ENCODE measurements around the gene FIS1.
"Not testable (repeated sequence)": the region's sequence is repeated elsewhere in the genome, so short reads cannot be mapped to it uniquely, and the experiment has no call there.

FIS1 gene

GRCh38 chr7:101244375-101245146 is at the start of gene FIS1:
TSS of gene FIS1 (minus strand) at chr7:101245081. CDS start at chr7:101245004, 77 bp downstream.
- FAIRE-seq: no peak

- FAIRE-seq: no peak
Observed at GRCh38 chr7:101294039-101294831, 49.4 kb upstream of the FIS1 start.

GRCh38 chr7:101293069-101294021 is 48.5 kb upstream of the FIS1 start:
- not testable (repeated sequence) for FAIRE-seq

- FAIRE-seq: not testable (repeated sequence)
Observed at GRCh38 chr7:101292566-101292965, 47.7 kb upstream of the FIS1 start.

DNA sequence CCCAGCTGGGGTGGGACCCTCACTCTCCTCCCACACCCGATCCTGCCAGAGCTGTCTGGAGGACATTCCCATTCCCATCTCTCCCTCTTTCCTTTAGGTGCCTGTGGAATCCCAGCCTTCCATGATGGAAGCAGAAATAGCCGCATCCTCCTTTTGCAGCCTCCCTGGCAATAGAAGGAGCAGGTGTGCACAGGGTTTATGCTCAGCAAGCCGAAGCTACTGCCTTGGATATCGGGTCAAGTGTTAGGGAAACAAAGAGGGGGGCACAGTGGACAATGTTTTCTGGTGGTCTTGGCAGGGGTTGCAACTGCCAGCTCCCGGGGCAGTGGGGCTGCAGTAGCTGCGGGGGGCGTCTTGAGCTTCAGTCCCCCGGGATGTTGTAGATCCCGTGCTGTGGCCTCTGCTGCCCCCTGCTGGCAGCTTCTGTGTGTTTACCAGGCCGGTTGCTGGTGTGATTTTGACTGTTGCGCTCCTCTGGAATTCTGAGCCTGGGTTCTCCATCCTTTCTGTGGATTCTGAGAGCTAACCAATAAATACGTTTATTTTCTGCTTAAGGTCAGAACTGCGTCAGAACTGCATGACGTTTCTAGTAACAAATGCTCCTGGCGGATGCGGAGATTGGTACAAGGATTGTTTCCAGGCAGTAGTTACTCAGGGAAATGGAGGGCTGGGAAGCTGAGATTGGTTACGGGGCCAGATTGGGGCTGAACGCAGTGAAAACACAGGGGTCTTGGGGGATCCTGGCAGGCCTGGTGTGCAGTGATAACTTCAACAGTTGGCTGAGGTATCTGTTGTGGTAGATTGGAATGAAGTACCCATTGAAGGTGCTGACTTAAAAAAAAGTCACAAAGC is 45.5 kb upstream of the FIS1 start:
- not testable (repeated sequence) for FAIRE-seq

- not testable (repeated sequence) for FAIRE-seq
Observed at GRCh38 chr7:101289687-101290086, 44.8 kb upstream of the FIS1 start.

- FAIRE-seq: no peak
Observed at GRCh38 chr7:101288439-101288838, 43.6 kb upstream of the FIS1 start.

DNA sequence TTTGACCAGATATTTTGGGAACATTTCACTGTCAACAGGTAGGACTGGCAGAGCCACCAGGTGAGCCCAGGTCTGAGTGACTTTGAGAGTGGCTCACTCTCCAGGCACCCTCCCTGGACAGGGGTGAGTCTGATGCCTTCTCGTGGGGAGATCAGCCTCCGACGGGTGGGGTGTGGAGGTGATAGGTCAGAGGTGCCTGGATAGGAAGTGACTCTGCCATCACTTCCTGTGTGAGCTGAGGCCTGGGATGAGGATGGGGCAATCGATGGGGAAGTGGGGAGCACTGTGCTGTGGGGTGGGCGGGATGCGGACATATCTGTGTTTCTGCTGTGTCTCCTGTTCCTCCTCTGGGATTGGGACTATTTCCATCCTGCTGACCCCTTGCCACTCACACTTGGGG is 42.2 kb upstream of the FIS1 start:
- no peak for FAIRE-seq

DNA sequence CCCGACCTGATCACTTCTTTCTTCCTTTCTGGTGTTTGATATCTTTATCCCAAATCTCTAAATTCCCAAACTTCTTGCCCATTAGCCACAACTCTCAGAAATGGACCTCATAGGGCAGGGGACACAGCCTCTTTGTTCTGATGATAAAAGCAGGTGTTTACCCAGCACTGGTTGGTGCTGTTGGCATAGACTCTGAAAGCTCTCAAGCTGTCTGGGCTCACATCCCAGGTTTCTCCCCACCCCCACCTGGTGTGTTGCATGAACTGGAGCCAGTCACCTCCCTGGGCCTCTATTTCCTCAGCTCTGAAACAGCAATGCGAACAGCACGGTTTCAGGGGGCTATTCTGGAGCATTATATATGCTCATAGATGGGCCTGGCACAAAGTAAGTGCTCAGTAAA is 41.0 kb upstream of the FIS1 start:
- not testable (repeated sequence) for FAIRE-seq

DNA sequence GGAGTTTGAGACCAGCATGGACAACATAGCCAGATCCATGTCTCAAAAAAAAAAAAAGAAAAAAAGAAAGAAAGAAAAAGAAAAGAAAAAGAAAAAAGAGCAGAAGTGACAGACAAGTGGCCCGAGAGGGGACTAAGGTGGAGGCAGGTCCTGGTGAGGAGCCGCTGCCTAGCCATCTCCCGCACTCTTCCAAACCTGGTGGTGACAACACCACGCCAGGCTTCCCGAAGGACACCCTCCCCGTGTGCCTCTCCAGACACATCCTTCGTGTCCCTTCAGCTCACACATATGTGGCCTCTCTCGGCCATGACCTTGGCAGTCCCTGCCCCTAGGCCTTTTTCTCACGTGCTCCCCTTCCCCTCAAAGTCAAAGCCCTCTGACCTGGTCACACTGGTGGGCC is 40.3 kb upstream of the FIS1 start:
- FAIRE-seq: no peak

DNA sequence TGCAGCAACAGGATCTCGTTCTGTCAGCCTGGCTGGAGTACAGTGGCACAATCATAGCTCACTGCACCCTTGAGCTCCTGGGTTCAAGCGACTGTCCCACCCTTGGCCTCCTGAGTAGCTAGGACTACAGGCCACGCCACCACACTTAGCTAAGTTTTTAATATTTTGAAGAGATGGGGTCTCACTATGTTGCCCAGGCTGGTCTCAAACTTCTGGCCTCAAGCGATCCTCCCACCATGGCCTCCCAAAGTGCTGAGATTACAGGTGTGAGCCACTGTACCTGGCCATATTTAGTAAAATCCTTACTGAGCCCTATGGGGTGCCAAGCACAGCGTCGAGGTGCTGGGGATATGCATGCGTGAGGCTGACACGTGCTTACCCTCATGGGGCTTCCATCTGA is 36.0 kb upstream of the FIS1 start:
- FAIRE-seq: not testable (repeated sequence)

DNA sequence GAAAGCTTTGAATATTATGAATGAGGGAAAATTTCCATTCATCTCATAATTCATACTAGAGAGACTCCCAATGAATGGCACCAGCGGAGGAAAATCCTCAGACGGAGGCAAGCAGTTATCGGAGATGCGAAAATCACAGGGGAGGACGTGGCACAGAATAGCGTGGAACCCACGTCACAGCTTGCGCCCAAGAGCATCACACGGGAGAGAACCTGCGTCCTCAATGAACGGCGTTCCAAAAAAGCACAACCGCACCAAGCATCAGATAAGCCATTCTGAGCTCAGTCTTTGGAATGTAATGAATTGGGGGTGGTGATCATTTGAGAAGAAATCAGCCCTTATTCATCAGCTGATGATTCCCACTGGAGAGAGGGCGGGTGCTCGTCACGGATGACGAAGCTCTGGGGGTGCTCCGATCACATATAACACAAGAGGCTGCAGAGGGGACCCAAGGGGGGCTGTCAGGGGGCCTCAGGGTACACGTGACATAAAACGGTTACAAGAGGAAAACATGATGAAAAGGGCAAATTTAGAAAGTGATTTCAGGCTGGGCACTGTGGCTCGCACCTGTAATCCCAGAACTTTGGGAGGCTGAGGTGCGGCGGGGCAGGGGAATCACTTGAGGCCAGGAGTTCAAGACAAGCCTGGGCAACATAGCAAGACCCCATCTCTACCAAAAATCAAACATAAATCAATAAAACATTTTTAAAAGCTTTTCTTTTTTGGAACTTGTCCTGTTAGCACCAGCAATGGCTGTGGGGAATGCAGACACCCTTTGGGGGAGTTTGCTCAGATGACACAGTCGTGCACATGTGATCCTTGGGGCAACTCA is 33.8 kb upstream of the FIS1 start:
- FAIRE-seq: no peak

DNA sequence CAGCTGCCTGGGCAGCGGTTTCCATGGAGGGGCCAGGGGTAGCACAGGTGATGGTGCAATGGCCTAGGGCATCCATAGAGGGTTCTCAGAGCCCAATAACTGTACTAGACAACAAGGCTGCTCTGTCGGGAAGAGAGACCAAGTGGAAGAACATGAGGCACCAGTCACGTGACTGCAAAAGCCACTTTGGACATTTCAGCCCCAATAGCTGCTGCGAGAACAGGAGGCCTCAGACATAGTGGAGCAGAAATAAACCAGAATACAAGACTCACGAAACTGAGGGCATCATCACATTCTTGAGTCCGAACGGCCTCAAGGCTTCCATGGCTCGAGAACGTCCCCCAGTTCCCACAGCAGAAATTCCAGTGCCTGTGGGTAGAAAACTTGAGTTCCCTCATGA is 32.3 kb upstream of the FIS1 start:
- no peak for FAIRE-seq

DNA sequence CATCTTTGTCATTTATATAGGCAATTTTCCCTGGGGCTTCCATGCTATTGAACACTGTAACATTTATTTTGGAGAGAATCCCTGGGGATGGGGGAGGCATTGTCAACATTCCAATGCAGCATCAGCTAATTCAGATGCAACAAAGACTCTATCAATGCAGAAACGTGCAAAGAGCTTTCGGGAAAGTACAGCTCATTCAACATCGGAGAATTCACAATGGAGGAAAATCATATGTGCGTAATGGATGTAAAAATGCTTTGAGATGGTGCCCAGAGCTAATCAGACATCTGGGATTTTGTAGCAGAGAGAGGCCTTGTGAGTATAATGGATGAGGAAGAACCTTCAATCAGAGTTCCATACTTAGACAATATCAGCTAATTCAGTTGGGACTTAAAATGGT is 28.3 kb upstream of the FIS1 start:
- no peak for FAIRE-seq

DNA sequence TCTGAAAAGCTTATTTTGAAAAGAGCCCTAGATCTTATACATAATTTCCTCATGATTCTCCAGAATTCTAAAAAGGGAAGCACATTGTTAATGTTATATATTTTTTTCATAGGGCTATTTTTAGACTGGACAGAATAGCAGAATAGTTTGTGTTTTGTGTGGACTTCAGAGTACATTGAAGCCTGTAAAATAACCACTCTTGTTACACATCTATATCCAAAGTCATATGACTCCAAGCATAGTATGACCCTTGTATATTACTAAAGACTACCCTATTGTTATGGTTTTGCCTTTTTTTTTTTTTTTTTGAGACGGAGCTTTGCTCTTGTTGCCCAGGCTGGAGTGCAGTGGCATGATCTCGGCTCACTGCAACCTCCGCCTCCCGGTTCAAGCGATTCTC is 26.1 kb upstream of the FIS1 start:
- FAIRE-seq: no peak

- no peak for FAIRE-seq
Observed at GRCh38 chr7:101269664-101270063, 24.8 kb upstream of the FIS1 start.

- FAIRE-seq: no peak
Observed at GRCh38 chr7:101265622-101266516, 21.0 kb upstream of the FIS1 start.

DNA sequence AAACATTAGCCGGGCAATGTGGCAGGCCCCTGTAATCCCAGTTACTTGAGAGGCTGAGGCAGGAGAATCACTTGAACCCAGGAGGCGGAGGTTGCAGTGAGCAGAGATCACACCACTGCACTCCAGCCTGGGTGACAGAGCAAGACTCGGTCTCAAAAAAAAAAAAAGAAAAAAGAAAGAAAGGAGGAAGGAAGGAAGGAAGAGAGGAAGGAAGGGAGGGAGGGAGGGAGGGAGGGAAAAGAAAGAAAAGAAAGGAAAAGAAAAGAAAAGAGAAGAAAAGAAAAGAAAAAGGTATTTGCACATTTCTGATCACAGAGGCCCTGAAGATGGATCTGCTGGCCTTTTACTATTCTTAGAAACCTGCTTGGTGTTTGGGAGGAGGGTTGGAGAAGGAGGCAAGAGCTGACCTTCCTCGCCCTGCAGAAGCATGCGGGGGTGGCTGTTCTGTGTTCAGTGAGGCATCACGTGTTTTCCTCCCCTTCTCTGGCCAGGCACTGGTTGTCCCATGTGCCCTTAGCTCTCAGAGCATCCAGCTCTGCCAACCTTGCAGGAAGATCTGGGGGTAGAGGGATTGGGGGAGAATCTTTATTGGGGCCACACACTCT is 19.3 kb upstream of the FIS1 start:
- FAIRE-seq: not testable (repeated sequence)

DNA sequence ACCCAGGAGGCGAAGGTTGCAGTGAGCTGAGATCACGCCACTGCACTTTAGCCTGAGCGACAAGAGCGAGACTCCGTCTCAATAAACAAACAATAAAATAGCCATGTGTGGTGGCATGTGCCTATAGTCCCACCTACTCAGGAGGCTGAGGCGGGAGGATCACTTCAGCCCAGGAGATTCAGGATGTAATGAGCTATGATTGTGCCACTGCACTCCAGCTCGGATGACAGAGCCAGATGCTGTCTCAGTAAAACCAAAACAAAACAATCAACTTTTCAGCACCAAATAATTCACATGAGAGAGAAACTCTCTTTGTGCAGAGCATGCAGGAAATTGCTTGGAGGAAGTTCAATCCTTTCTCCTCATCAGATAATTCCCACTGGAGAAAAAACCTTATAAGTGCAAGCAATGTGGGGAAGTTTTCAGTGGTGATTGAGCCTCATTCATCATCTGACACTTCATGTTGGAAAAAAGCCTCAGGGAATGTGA is 13.4 kb upstream of the FIS1 start:
- FAIRE-seq: no peak

Measured in endometrium (tissue), 2 donors.